NCI-H510A (cell line): Measurements from ENCODE around the gene TBC1D1.

Experiments
- DNase-seq: peaks from one replicate; lab custom pipeline; 2025; lab: John Stamatoyannopoulos, UW

The TBC1D1 gene

GRCh38 chr4:37994569-37994968 lies 103.7 kb downstream of the TBC1D1 start:
- DNase-seq: no peak

DNA sequence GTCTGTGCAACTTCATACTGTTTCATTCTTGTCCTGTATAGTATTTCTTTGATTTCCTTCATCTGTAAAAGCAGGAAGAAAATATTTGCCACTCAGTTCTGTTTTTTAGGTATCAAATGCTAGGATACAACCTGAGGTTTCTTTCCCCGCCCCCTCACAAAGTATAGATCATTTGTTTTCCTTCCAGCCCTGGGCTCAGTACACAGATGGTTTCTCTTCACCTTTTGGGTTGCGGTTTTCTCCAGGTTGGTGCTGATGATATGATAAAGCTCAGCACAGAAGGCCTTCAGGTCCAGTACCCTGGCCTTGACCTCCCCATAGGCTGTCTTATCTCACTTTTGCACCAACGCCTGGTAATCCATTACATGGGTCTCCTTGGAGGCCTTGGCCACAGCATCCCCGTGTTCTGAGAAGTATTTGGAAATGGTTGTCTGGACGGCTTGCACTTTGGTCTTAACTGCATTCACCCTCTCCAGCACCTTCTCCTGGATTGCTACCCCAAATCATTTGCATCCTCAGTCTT lies 104.5 kb downstream of the TBC1D1 start:
- DNase-seq: no peak

DNA sequence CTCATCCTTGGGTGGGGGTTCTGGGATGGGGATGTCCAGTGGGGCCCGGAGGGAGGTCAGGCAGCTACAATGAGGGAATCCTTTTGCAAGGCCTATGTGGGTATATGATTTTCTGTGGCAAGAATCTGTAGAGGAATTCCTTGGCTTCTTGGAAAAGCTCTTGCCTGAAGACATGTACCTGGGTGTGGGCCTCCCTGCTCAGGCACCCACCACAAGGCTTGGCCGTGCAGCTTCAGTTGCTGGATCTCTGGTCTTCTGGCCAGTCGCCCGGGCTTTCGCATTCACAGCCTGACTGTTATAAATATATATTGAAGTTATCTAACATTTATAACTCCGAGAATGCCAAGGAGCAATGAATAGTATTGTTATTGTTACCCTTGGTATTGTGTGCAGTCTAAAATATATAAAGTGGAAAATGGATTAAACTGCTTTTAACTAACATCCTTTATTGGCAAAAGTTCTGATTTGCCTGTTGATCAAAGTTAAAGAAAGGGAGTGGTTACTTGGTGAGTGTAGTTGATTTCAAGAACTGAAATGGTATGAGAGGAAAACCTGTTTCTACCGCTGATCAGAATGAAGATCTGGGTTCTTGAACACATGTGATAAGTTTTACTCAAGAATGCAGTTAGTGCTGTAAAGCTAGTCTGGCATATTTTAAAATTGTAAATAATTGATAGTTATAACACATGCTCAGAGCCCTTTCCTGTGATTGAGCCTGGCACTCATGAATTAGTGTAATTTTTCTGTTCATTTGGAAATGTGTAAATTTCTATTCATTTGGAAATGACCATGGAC lies 105.3 kb downstream of the TBC1D1 start:
- no peak for DNase-seq

DNA sequence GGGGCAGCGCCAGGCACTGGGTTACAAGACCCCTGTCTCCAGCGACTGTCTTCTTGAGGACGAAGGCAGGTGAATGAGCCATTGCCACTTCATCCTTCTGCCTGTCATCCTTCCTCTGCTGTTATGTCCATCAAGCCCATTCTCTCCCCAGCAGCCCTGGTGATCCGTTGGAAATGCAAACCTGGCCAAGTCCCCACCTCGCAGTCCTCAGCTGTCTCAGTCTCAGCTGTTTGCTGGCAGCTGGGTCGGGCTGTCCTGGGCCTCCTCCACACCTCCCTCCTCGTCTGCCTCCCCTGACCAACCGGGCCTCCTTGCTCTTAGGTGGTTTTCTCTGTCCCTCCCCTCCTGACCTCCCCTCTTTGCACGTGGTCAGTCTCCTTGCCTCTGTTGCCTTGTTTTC lies 107.3 kb downstream of the TBC1D1 start:
- DNase-seq: no peak

DNA sequence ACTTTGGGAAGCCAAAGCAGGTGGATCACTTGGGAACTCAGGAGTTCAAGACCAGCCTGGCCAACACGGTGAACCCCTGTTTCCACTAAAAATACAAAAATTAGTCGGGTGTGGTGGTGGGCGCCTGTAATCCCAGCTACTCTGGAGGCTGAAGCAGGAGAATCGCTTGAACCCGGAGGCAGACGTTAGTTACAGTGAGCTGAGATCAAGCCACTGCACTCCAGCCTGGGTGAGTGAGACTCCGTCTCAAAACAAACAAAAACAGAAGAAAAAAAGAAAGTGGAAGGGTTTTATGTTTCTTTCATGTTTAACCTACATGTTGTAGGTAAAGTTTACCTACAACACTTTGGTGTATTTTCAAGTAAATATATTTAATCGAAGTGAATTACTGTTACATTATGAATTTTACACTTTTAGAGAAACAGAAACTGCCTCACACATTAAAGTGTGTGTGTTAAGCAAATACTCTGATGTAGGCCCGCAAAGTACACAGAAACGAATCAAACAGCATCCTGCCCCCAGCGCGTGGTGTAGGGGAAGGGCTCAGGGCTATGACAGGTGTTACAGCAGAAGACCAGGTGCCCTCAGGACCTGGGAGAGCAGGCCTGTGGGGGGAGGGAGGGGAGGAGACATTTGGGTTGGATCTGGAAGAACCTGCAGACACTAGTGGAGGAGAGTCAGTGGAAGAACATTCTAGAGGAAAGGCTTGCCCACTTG lies 108.3 kb downstream of the TBC1D1 start:
- DNase-seq: peak; percentile 59

DNA sequence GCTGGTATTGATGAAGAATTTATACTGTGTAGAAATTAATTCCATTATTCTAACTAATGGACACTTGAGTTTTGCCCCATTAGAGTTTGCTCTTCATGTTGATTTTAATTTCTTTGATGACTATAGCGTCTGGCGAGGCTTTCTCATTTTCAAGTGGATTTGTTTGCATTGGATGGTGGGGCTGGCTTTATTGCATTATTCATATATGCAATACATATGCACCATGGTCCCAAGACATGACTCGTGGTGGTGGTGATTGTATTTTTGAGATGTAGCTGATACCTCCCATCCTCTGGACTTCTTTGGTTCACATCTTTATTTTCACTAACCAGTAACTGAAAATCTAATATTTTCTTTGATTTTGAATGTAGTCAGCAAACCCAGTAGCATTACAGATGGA lies 109.1 kb downstream of the TBC1D1 start:
- DNase-seq: no peak

DNA sequence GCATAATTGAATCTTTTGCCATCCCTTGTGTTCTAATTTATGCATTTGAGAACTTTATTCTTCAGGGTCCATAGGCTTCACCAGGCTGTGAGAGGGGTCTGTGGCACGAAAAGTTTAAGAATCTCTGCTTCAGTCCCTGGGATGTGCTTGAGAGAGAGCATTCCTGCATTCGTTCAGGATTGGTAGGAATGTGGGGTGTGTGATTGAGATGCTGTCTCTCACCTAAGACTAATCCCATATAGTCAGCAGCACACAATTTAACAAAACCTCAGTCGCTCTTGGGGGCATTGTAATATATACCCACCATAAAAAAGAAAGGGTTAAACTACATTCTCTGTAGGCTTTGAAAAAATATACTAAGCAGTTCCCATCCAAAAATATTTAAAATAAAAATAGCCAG lies 111.0 kb downstream of the TBC1D1 start:
- DNase-seq: no peak

- no peak for DNase-seq
These were observed 111.7 kb downstream of the TBC1D1 start for GRCh38 chr4:38002451-38003071.

GRCh38 chr4:38003102-38003501 lies 112.2 kb downstream of the TBC1D1 start:
- no peak for DNase-seq

- DNase-seq: no peak
These were observed 112.7 kb downstream of the TBC1D1 start for GRCh38 chr4:38003628-38004027.

DNA sequence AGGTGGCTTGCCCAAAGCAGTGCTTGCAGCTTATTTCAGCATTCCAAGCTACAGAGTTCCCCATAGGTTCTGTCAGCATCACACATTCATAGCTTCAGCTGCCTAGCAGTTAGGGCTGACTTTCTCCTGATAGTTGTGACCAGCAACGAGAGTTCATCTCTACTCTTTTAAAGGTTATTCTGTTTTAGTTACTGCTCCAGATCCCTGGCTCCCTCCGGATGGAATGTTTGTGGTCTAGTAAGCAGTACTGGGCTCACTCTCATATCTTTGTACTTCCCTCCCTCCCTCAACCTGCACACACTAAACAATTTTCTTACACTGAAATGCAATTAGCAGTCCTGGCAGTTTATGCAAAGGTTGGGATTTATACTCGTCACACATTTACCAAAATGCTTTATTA lies 113.2 kb downstream of the TBC1D1 start:
- no peak for DNase-seq

DNA sequence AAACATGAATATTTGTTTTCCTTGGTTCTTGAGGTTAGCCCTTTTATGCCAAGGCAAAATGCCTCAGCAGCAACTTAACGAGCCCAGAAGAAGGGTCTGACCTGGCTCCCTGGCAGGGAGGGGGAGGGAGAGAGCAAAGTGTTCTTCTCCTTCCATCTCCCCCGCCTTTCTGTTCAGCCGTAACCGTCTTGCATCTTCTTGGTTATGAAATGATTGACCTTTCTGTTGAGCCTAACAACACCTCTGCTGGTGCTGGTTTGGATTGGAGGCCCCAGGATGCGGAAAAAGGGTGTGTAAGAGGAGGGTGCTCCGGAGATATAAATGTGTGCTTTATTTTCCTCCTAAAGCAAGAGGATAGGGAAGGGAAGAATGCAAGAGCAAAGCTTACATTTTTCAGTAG lies 114.0 kb downstream of the TBC1D1 start:
- DNase-seq: no peak

DNA sequence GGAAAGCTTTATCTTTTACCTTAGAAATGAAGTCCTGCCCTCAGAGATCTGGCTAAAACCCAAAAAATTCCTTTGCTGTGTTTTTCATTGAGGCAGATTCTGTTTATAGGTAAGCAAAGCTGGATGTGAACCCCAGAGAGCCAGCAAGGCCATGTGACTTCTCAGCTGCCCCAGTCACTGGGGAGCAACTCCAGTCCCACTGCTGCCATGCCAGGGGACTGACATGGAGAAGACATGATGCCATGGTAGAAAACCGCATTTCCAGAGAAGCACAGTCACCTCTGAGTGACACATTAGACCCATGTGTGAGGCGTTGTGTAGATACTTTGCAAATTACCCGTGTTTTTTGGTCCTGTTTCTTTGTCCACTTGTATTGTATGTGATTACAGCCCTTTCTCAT lies 114.8 kb downstream of the TBC1D1 start:
- DNase-seq: no peak

DNA sequence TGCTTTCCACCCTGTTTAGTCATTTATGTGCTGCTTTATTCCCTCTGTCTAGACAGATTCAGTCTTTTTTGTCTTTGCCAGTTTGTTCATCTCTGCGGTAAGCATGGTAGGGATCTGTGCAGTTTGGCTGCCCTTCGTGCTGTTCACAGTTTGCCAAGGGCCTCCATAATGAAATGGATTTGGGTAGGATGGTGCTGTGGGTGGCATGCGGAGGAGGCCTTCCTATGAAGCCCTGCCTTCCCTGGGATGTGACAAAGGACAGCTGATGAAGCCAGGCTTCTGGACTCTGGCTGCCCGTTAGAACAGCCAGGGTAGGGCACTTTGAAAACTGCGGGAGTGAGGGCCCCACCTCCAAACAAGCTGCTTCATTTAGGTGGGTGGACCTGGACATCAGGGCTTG lies 116.8 kb downstream of the TBC1D1 start:
- no peak for DNase-seq

GRCh38 chr4:38008571-38009021 lies 117.7 kb downstream of the TBC1D1 start:
- DNase-seq: no peak

DNA sequence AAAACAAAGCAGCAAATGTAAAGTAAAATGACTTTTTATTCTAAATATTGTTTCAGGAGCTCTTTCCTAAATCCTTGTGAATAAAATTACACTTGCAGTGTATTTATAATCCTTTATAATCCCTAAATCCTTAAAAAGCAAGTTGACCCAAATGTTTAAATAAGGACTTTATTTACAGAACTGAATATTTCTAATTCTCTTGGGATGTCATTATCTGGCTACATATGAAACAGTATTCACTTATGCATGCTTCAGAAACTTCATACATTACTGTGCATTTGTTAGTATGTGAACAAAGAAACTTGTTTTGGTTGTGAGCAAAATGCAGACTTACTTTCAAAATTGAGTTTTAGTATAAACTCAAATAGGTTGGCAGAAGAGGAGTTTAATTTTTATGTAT lies 118.5 kb downstream of the TBC1D1 start:
- no peak for DNase-seq

DNA sequence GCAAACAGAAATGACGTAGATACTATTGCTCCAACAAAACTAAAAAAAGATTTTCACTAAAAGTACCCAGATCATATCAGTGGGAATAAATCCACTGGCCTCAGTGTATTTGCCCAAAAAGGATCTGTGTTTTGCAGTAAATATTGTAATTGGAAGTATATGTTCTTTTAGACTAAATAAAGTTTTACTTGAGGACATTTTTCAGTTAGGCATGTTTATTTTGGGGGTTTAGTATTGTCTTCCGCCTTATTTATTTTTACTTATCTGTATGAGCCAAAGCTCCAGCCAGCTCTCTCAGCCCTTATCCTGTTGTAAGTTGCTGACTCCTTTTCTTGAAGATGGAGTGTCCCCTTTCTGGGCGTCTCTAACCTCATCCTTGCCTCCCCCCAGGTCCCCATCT lies 119.1 kb downstream of the TBC1D1 start:
- DNase-seq: no peak

DNA sequence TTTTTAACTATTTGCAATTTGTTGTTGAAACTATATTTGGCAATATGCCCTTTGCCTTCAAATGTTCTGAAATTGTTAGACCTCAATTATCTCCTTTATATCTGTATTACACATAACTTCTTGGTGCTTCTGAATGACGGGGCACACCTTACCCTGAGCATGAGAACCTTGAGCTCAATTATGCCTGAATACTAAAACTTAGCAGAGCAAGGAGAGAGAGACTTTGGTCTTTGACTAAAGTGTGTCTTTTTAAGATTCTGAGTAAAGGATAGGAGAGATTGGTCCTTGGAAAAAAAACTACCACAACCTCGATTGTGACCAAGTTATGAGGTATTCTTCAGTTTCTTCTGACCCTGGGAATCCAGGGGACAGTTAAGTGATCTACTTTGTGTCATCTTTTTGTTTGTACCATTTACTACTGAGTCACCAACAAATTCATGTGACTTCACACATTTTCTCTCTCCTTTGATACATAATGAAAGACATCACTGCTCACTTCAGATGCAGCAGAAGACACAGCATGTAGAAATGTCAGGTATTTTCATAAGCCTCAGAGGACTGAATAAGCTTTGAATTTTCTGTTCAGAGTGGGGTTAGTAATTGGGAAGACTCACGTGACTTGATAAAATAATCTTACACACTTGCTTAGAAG lies 120.8 kb downstream of the TBC1D1 start:
- DNase-seq: no peak

DNA sequence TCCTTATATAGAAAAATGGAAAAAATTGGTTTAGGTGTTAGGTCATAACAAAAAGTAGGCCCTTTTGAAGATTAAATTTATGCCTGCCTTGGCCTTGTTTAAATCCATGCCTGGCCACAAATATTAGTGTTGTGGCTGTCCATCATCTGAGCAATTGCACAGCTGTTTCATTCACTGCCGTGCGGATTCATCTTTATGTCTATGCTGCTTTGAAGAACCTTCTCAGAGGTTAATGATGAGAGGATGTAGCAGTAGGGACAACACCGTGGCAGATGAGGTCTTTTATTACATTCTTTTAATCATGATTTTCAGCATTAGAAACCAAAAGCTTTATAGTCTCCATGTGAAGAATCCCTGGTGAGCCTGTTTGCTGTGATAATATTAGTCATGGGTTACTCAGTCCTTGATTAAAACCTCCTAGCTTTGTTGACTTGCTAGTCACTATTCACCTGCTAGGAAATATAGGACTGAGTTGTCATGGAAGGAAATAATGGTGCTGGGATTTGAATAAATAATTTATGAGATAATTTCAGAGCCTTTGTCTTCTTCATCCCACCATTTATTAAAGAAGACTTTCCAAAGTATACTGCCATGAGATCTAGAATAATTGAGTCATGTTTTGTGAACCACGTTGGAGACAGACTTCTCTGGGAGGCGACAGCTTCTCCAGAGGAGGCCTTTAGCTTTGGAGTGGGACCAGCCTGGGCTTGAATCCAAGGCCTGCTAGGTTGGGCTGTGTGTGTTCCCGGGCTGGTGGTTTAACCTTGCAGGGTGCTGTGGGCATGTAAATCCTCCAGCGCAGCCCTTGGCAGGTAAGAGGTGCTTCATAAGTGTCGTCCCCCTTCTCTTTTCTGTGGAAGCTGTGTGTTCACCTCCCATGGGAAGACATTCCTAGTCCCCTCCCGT lies 122.8 kb downstream of the TBC1D1 start:
- no peak for DNase-seq

GRCh38 chr4:38014421-38014852 lies 123.6 kb downstream of the TBC1D1 start:
- DNase-seq: no peak

GRCh38 chr4:38015886-38016515 lies 125.1 kb downstream of the TBC1D1 start:
- no peak for DNase-seq
